MCF 10A (cell line): ENCODE data around the gene TCF19. TPM values are rescaled to one million over a fixed set of nuclear protein-coding genes. Genes with fewer than 3 reads are reported as not detected.

ENCODE experiments used
- BruUV-seq: library from RNA; stranded (reverse); fragments of 400-500 nt; replicated peaks from 2 replicates; lab custom pipeline; 2021; lab: Mats Ljungman, UMichigan
- CTCF ChIA-PET: fragments of 300-600 bp; sonication (Branson Sonifier 250); formaldehyde crosslinking; extraction: SDS; loops from one replicate; lab custom pipeline; 2021; ENCODE audit warnings: antibody characterized with exemption, inconsistent platforms; lab: Yijun Ruan, JAX
- POLR2A ChIA-PET: fragments of 300-600, 350-650 bp; sonication (Branson Sonifier 250); formaldehyde crosslinking; extraction: SDS; loops from one replicate; lab custom pipeline; 2020; ENCODE audit warnings: antibody characterized with exemption, inconsistent platforms; lab: Yijun Ruan, JAX
- DNase-seq: peaks from one replicate; pipeline ENCODE4 v3.0.0-alpha.2; 2018; ENCODE audit not compliant: unreplicated experiment
- H3K27ac Mint-ChIP-seq: one replicate; pipeline ENCODE4 v1.8.0; 2022; ENCODE audit warnings: mild to moderate bottlenecking, low read depth, mixed read lengths; ENCODE audit not compliant: unreplicated experiment
- H3K27me3 Mint-ChIP-seq: one replicate; pipeline ENCODE4 v1.8.0; 2022; ENCODE audit warnings: mixed read lengths; ENCODE audit not compliant: insufficient read depth, unreplicated experiment
- H3K36me3 Mint-ChIP-seq: one replicate; pipeline ENCODE4 v1.8.0; 2022; ENCODE audit warnings: mild to moderate bottlenecking, moderate library complexity, mixed read lengths; ENCODE audit not compliant: insufficient read depth, unreplicated experiment
- H3K4me1 Mint-ChIP-seq: one replicate; pipeline ENCODE4 v1.8.0; 2022; ENCODE audit warnings: mixed read lengths; ENCODE audit not compliant: insufficient read depth, unreplicated experiment
- H3K4me3 Mint-ChIP-seq: one replicate; pipeline ENCODE4 v1.8.0; 2022; ENCODE audit warnings: mild to moderate bottlenecking, moderate library complexity, mixed read lengths; ENCODE audit not compliant: unreplicated experiment
- H3K9me3 Mint-ChIP-seq: one replicate; pipeline ENCODE4 v1.8.0; 2022; ENCODE audit warnings: mixed read lengths; ENCODE audit not compliant: unreplicated experiment
- intact Hi-C: fragments of 100-400 bp; cut with micrococcal nuclease; formaldehyde crosslinking; loops from 2 replicates; pipeline ENCODE4 v1.14.1; 2022
- total RNA-seq: library from RNA; stranded (reverse); gene quantifications from 2 replicates; pipeline ENCODE4 v1.2.3, GENCODE V29; 2022
- TF ChIP-seq, protein P1 (sequence below): fragments of 200-600 bp; IDR thresholded peaks from one replicate; pipeline ENCODE4 v1.8.0; 2022; ENCODE audit warnings: antibody characterized with exemption, mild to moderate bottlenecking; ENCODE audit not compliant: unreplicated experiment

The TCF19 gene
- total RNA-seq, 1 experiment from 2014 or later, result 6.5 TPM

GRCh38 chr6:31143148-31143547 lies 15.2 kb upstream of the TCF19 start:
- ChIA-PET CTCF (interaction anchor here (0.6 to 1.7 kb wide), 2 partner anchors 83 to 223 kb away, joined by 3 to 5 read pairs; no protein-coding TSS in a partner anchor), POLR2A (interaction anchor here (0.7 kb wide), 1 partner anchor 391 kb away, joined by 3 read pairs; no protein-coding TSS in a partner anchor)
- H3K27ac Mint-ChIP-seq, result no peak overlapping the region
- peaks cover 8% of the 10 kb centered on the region for H3K4me1 Mint-ChIP-seq
- intact Hi-C loops, result no loop called here
- TF ChIP-seq, protein P1, sequence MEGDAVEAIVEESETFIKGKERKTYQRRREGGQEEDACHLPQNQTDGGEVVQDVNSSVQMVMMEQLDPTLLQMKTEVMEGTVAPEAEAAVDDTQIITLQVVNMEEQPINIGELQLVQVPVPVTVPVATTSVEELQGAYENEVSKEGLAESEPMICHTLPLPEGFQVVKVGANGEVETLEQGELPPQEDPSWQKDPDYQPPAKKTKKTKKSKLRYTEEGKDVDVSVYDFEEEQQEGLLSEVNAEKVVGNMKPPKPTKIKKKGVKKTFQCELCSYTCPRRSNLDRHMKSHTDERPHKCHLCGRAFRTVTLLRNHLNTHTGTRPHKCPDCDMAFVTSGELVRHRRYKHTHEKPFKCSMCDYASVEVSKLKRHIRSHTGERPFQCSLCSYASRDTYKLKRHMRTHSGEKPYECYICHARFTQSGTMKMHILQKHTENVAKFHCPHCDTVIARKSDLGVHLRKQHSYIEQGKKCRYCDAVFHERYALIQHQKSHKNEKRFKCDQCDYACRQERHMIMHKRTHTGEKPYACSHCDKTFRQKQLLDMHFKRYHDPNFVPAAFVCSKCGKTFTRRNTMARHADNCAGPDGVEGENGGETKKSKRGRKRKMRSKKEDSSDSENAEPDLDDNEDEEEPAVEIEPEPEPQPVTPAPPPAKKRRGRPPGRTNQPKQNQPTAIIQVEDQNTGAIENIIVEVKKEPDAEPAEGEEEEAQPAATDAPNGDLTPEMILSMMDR, result no peak
- H3K27me3 Mint-ChIP-seq, result no peaks in the 10 kb centered on the region
- H3K4me3 Mint-ChIP-seq, result no peak overlapping the region
- H3K36me3 Mint-ChIP-seq, result peaks cover 26% of the 10 kb centered on the region
- H3K9me3 Mint-ChIP-seq, result no peaks in the 10 kb centered on the region
- BruUV-seq, result no TSS peak
- no peak for DNase-seq

GRCh38 chr6:31144296-31144969 lies 14.0 kb upstream of the TCF19 start:
- DNase-seq, result no peak
- Mint-ChIP-seq H3K4me1 (peaks cover 8% of the 10 kb centered on the region), H3K9me3 (no peaks in the 10 kb centered on the region), H3K27ac (no peak overlapping the region), H3K27me3 (no peaks in the 10 kb centered on the region), H3K4me3 (no peak overlapping the region), H3K36me3 (peaks cover 26% of the 10 kb centered on the region)
- TF ChIP-seq, protein P1, result no peak
- intact Hi-C loops, result no loop called here
- no TSS peak for BruUV-seq
- CTCF ChIA-PET, result interaction anchor here (0.6 to 2.4 kb wide), 4 partner anchors 16 to 222 kb away, joined by 3 to 12 read pairs (median 5); no protein-coding TSS in a partner anchor
- POLR2A ChIA-PET, result interaction anchor here (0.9 to 1.1 kb wide), 2 partner anchors 8 to 30 kb away, joined by 3 read pairs; partner anchors contain the start of gene PSORS1C1

DNA sequence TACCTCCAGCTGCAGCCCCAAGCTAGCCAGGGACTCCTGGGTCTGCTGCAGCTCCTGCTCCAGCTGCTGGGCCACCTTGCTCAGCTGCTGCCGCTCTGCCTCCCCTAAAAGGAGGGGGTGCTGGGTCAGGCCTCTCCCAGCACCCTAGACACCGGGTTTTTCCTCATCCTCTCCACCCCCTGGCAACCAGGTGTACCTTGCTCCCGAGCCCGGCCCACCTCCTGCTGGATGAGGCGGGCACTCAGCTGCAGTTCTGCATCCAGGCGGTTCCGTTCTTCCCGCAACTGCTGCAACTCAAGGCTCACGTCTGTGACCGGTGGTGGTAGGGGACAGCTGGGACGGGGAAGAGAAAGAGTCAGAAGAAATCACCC lies 13.4 kb upstream of the TCF19 start:
- no peaks in the 10 kb centered on the region for H3K27me3 Mint-ChIP-seq
- no peak overlapping the region for H3K27ac Mint-ChIP-seq

DNA sequence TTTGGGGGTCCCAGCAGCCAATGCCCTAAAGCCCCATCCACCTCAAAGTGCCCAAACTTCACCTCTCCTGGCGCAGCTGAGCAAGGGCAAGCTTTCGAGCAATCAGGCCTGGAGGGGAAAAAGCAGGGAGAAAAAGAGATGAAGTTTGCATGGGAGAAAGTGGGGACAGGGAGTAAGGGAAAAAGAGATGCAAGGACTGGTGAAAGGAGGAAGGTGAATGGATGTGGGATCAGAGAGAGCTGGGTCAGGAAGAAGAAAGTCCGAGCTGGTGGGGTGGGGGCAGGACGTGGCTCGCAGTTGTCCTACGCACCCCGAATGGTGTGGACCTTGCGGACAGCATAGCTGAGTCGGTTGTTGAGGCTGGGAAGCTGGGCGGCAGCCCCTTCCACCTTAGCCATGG lies 13.0 kb upstream of the TCF19 start:
- H3K36me3 Mint-ChIP-seq, result peaks cover 26% of the 10 kb centered on the region
- ChIA-PET CTCF (interaction anchor here (0.6 to 2.4 kb wide), 5 partner anchors 17 to 234 kb away, joined by 3 to 12 read pairs (median 5); no protein-coding TSS in a partner anchor), POLR2A (interaction anchor here (0.6 to 1.5 kb wide), 2 partner anchors 13 to 24 kb away, joined by 3 to 6 read pairs; partner anchors contain the start of gene TCF19)

More for the DNA sequence above, 13.4 kb upstream of the TCF19 start:
- Mint-ChIP-seq H3K4me3 (no peak overlapping the region), H3K36me3 (peaks cover 26% of the 10 kb centered on the region), H3K4me1 (peaks cover 3% of the 10 kb centered on the region), H3K9me3 (no peaks in the 10 kb centered on the region)
- TF ChIP-seq, protein P1, result no peak
- ChIA-PET POLR2A (interaction anchor here (0.9 to 1.5 kb wide), 2 partner anchors 14 to 30 kb away, joined by 3 to 6 read pairs; partner anchors contain the start of genes PSORS1C1 and TCF19), CTCF (interaction anchor here (0.6 to 2.4 kb wide), 5 partner anchors 16 to 235 kb away, joined by 3 to 12 read pairs (median 5); no protein-coding TSS in a partner anchor)
- BruUV-seq, result no TSS peak
- intact Hi-C loops, result no loop called here
- no peak for DNase-seq

More for the DNA sequence above, 13.0 kb upstream of the TCF19 start:
- no peak overlapping the region for H3K4me3 Mint-ChIP-seq
- DNase-seq, result no peak
- TF ChIP-seq, protein P1, result no peak
- no peak overlapping the region for H3K27ac Mint-ChIP-seq
- H3K9me3 Mint-ChIP-seq, result no peaks in the 10 kb centered on the region
- no TSS peak for BruUV-seq
- no peaks in the 10 kb centered on the region for H3K27me3 Mint-ChIP-seq
- intact Hi-C loops, result no loop called here
- no peaks in the 10 kb centered on the region for H3K4me1 Mint-ChIP-seq
